CD4-positive, alpha-beta memory T cell (primary cell): ENCODE results near the gene VWA2. TPM values are rescaled to one million over a fixed set of nuclear protein-coding genes. Genes with fewer than 3 reads are reported as not detected.

Experiments
- CTCF ChIA-PET: fragments of 350-600 bp; sonication (Branson Sonifier 250); formaldehyde crosslinking; loops from one replicate; lab custom pipeline; 2021; ENCODE audit warnings: inconsistent platforms; ENCODE audit not compliant: partially characterized antibody; lab: Charles Lee
- POLR2A ChIA-PET: fragments of 350-600 bp; sonication (Branson Sonifier 250); formaldehyde crosslinking; loops from one replicate; lab custom pipeline; 2021; ENCODE audit not compliant: partially characterized antibody; lab: Charles Lee
- DNase-seq, 5 donors: peaks; one replicate each; pipeline versions ENCODE4 v3.0.0 to v3.0.0-alpha.2; 2020 to 2022; ENCODE audit warnings: mixed read lengths in 1 of 5
- H3K27ac ChIP-seq: one replicate; pipeline ENCODE4 v1.7.0; 2013; ENCODE audit warnings: low read depth, low read length
- H3K27me3 ChIP-seq: 2 replicates; pipeline ENCODE4 v1.7.0; 2013; ENCODE audit warnings: mild to moderate bottlenecking, low read length, moderate library complexity; ENCODE audit not compliant: insufficient read depth
- H3K36me3 ChIP-seq: 2 replicates; pipeline ENCODE4 v1.7.0; 2013; ENCODE audit warnings: mild to moderate bottlenecking, low read length, moderate library complexity; ENCODE audit not compliant: insufficient read depth
- H3K4me1 ChIP-seq: 2 replicates; pipeline ENCODE4 v1.7.0; 2013; ENCODE audit warnings: mild to moderate bottlenecking, low read length, moderate library complexity; ENCODE audit not compliant: insufficient read depth
- H3K4me3 ChIP-seq, 2 donors: one replicate each; pipeline ENCODE4 v1.7.0; 2013; ENCODE audit warnings: low read length in 2 of 2, mild to moderate bottlenecking in 1 of 2
- H3K9me3 ChIP-seq, 2 donors: one replicate each; pipeline ENCODE4 v1.7.0; 2013; ENCODE audit warnings: low read length in 2 of 2, control low read depth in 1 of 2; ENCODE audit not compliant: control insufficient read depth in 1 of 2
- H3K27ac Mint-ChIP-seq, 7 donors: one replicate each; pipeline ENCODE4 v1.8.0; 2020 to 2021; ENCODE audit warnings: mixed read lengths in 7 of 7, mild to moderate bottlenecking in 6 of 7, inconsistent platforms in 3 of 7, moderate library complexity in 3 of 7
- H3K27me3 Mint-ChIP-seq, 2 donors: one replicate each; pipeline ENCODE4 v1.8.0; 2020 to 2021; ENCODE audit warnings: mixed read lengths in 2 of 2
- H3K36me3 Mint-ChIP-seq, 2 donors: one replicate each; pipeline ENCODE4 v1.8.0; 2020 to 2021; ENCODE audit warnings: mixed read lengths in 2 of 2, inconsistent platforms in 1 of 2, mild to moderate bottlenecking in 1 of 2
- H3K4me1 Mint-ChIP-seq, 4 donors: one replicate each; pipeline ENCODE4 v1.8.0; 2020 to 2021; ENCODE audit warnings: mixed read lengths in 4 of 4, mild to moderate bottlenecking in 1 of 4
- H3K4me3 Mint-ChIP-seq, 8 donors: one replicate each; pipeline ENCODE4 v1.8.0; 2020 to 2021; ENCODE audit warnings: mixed read lengths in 8 of 8, mild to moderate bottlenecking in 7 of 8, moderate library complexity in 6 of 8, inconsistent platforms in 3 of 8
- H3K9me3 Mint-ChIP-seq, 8 donors: one replicate each; pipeline ENCODE4 v1.8.0; 2020 to 2021; ENCODE audit warnings: mixed read lengths in 8 of 8, mild to moderate bottlenecking in 5 of 8, inconsistent platforms in 3 of 8, moderate library complexity in 1 of 8
- intact Hi-C: fragments of 100-400 bp; cut with micrococcal nuclease; formaldehyde crosslinking; loops from one replicate; pipeline ENCODE4 v1.15.1; 2023
- polyA plus RNA-seq, 2 donors: library from polyadenylated mRNA; unstranded; fragments of 300-500 nt; fragmentation: Illumina TruSeq; gene quantifications; one replicate each; pipeline ENCODE4 v1.2.3, GENCODE V29; 2021
- total RNA-seq, 2 experiments: library from RNA; stranded (reverse); gene quantifications; one replicate each; pipeline ENCODE4 v1.2.3, GENCODE V29; 2021

The VWA2 gene
- total and polyA plus RNA-seq, 4 experiments from 2014 or later, result not detected

GRCh38 chr10:114232561-114233176 is 6.4 kb upstream of the VWA2 start:
- DNase-seq, result no peak
- no peak overlapping the region for H3K27ac ChIP-seq
- ChIA-PET POLR2A (no interaction called here), CTCF (interaction anchor here (0.7 kb wide), 1 partner anchor 323 kb away, joined by 3 read pairs; no protein-coding TSS in a partner anchor)
- no peaks in the 10 kb centered on the region for H3K36me3 ChIP-seq
- no peak overlapping the region for H3K4me3 ChIP-seq
- Mint-ChIP-seq H3K4me3 (no peak overlapping the region), H3K27ac (no peak overlapping the region), H3K36me3 (no peaks in the 10 kb centered on the region), H3K4me1 (no peaks in the 10 kb centered on the region), H3K9me3 (no peaks in the 10 kb centered on the region), H3K27me3 (peaks cover 22 to 28% of the 10 kb centered on the region in 2 donors)
- H3K27me3 ChIP-seq, result peaks cover 12% of the 10 kb centered on the region
- H3K9me3 ChIP-seq, result no peaks in the 10 kb centered on the region
- no peaks in the 10 kb centered on the region for H3K4me1 ChIP-seq
- intact Hi-C loops, result no loop called here

DNA sequence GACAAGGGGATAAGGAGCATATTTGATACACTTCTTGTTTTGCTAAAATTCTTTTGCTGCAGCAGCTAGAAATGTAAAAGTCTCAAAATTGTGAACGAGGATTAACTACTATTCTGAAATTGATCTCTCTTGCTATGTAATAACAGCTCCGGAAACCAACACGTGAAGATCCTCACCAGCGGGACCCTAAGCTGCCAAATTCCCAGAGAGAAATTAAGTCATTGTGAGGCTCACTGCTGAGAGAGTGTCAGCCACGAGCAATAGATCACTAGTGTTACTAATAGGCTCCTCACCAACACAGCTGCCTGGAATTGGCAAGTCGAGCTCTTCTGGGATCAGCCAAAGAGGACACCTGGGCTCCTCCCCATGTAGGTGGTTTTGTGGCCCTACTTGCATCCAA is 5.6 kb upstream of the VWA2 start:
- H3K4me1 Mint-ChIP-seq, result no peaks in the 10 kb centered on the region
- H3K4me3 ChIP-seq, result no peak overlapping the region
- ChIA-PET POLR2A (no interaction called here), CTCF (no interaction called here)
- no peaks in the 10 kb centered on the region for H3K36me3 Mint-ChIP-seq
- peaks cover 24 to 30% of the 10 kb centered on the region in 2 donors for H3K27me3 Mint-ChIP-seq
- peaks cover 16% of the 10 kb centered on the region for H3K27me3 ChIP-seq
- H3K36me3 ChIP-seq, result no peaks in the 10 kb centered on the region
- no peak overlapping the region for H3K27ac ChIP-seq
- no peaks in the 10 kb centered on the region for H3K4me1 ChIP-seq
- no peak for DNase-seq
- no peaks in the 10 kb centered on the region for H3K9me3 ChIP-seq
- intact Hi-C loops, result no loop called here
- no peaks in the 10 kb centered on the region for H3K9me3 Mint-ChIP-seq
- no peak overlapping the region for H3K27ac Mint-ChIP-seq
- no peak overlapping the region for H3K4me3 Mint-ChIP-seq

DNA sequence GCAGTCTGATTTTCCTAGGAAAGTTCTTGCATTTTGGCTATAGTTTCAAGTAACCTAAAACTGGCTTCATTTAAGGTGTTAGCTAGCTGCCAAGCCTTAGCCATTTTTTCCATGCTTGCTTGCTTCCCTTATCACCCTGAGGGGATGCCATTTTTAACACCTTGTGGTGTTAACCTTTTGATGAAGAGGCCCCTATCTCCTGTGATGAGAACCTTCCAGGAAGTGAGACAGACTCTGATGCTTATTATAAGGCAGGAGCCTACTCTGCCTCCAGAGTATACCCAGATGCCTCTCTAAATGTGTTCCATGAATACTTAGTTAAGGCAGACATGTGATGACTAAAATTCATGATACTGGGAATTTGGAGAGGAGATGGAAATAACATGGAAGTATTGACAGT is 4.9 kb upstream of the VWA2 start:
- H3K9me3 Mint-ChIP-seq, result no peaks in the 10 kb centered on the region
- peaks cover 0 to 4% (median 3%) of the 10 kb centered on the region in 4 donors for H3K4me1 Mint-ChIP-seq

GRCh38 chr10:114239994-114240345 is 916 bp downstream of the VWA2 start:
- DNase-seq, result no peak
- POLR2A ChIA-PET, result no interaction called here
- peaks cover 44 to 53% of the 10 kb centered on the region in 2 donors for H3K27me3 Mint-ChIP-seq
- Histone ChIP-seq H3K27me3 (peaks cover 26% of the 10 kb centered on the region), H3K9me3 (no peaks in the 10 kb centered on the region), H3K36me3 (no peaks in the 10 kb centered on the region), H3K27ac (no peak overlapping the region), H3K4me1 (no peaks in the 10 kb centered on the region), H3K4me3 (no peak overlapping the region)
- H3K36me3 Mint-ChIP-seq, result no peaks in the 10 kb centered on the region
- H3K4me3 Mint-ChIP-seq, result peak overlapping the region in 2 of 8 donors; percentile 1 to 31
- peaks cover 0 to 10% (median 7%) of the 10 kb centered on the region in 4 donors for H3K4me1 Mint-ChIP-seq
- intact Hi-C loops, result loop anchor here (5.0 kb wide), 1 partner anchor 443 kb away; no protein-coding TSS in a partner anchor
- CTCF ChIA-PET, result interaction anchor here (1.2 kb wide), 1 partner anchor 64 kb away, joined by 3 read pairs; no protein-coding TSS in a partner anchor
- H3K27ac Mint-ChIP-seq, result no peak overlapping the region
- no peaks in the 10 kb centered on the region for H3K9me3 Mint-ChIP-seq

More for the DNA sequence above, 4.9 kb upstream of the VWA2 start:
- Mint-ChIP-seq H3K36me3 (no peaks in the 10 kb centered on the region), H3K4me3 (no peak overlapping the region), H3K27ac (no peak overlapping the region), H3K27me3 (peaks cover 25 to 32% of the 10 kb centered on the region in 2 donors)
- DNase-seq, result no peak
- Histone ChIP-seq H3K4me1 (no peaks in the 10 kb centered on the region), H3K4me3 (no peak overlapping the region), H3K36me3 (no peaks in the 10 kb centered on the region), H3K9me3 (no peaks in the 10 kb centered on the region), H3K27me3 (peaks cover 22% of the 10 kb centered on the region), H3K27ac (no peak overlapping the region)
- ChIA-PET POLR2A (no interaction called here), CTCF (no interaction called here)
- intact Hi-C loops, result no loop called here

DNA sequence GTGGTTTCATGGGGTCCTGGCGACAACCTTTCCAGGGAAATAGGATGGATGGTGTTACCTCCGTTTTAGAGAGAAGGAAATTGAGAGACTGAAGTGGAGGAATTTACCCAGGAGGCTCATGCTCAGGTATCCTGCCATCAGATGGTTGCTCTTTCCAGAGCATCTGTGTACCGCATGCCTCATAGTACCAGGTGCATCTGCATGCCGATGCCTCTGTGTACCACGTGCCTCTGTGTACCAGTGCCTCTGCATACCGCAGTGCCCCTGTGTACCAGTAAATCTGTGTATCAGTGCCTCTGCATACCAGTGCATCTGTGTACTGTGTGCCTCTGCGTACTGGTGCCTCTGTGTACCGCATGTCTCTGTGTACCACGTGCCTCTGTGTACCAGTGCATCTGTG is 3.2 kb downstream of the VWA2 start:
- Histone ChIP-seq H3K36me3 (no peaks in the 10 kb centered on the region), H3K27me3 (peaks cover 16% of the 10 kb centered on the region), H3K27ac (no peak overlapping the region), H3K9me3 (no peaks in the 10 kb centered on the region), H3K4me3 (no peak overlapping the region), H3K4me1 (no peaks in the 10 kb centered on the region)
- Mint-ChIP-seq H3K36me3 (no peaks in the 10 kb centered on the region), H3K4me3 (no peak overlapping the region), H3K27me3 (peaks cover 39 to 44% of the 10 kb centered on the region in 2 donors), H3K4me1 (peaks cover 0 to 10% (median 8%) of the 10 kb centered on the region in 4 donors), H3K9me3 (no peaks in the 10 kb centered on the region), H3K27ac (no peak overlapping the region)
- DNase-seq, result no peak
- intact Hi-C loops, result no loop called here
- ChIA-PET POLR2A (no interaction called here), CTCF (no interaction called here)

DNA sequence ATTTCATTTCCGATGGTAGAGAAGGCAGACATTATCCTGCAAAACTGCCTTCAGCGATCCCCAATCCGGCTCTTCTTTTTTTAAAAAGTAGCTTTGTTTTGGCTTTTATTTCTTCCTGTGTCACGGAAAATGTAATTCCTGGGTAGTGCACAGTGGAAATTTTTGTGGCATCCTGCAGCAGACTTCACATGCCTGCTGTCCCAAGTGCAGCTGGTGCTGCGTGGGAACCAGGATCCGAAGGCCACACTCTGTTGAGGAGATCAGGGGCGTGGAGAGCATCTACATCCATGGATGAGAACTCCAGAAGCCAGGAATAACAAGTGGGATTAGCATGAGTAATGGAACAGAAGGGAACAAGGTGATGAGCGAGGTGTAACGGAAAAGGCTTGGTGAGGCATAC is 4.6 kb downstream of the VWA2 start:
- H3K9me3 ChIP-seq, result no peaks in the 10 kb centered on the region
- ChIA-PET CTCF (no interaction called here), POLR2A (no interaction called here)
- H3K27me3 Mint-ChIP-seq, result peaks cover 33 to 38% of the 10 kb centered on the region in 2 donors
- H3K4me1 ChIP-seq, result no peaks in the 10 kb centered on the region
- no peak overlapping the region for H3K4me3 Mint-ChIP-seq
- H3K9me3 Mint-ChIP-seq, result no peaks in the 10 kb centered on the region
- H3K36me3 ChIP-seq, result no peaks in the 10 kb centered on the region
- H3K27ac Mint-ChIP-seq, result no peak overlapping the region
- peaks cover 0 to 10% (median 8%) of the 10 kb centered on the region in 4 donors for H3K4me1 Mint-ChIP-seq
- no peak for DNase-seq
- no peak overlapping the region for H3K4me3 ChIP-seq
- peaks cover 10% of the 10 kb centered on the region for H3K27me3 ChIP-seq
- intact Hi-C loops, result no loop called here
- H3K36me3 Mint-ChIP-seq, result no peaks in the 10 kb centered on the region
- H3K27ac ChIP-seq, result no peak overlapping the region

- intact Hi-C loops, result no loop called here
- H3K36me3 ChIP-seq, result no peaks in the 10 kb centered on the region
- no peaks in the 10 kb centered on the region for H3K9me3 ChIP-seq
- H3K27ac Mint-ChIP-seq, result no peak overlapping the region
- peaks cover 0 to 6% (median 5%) of the 10 kb centered on the region in 4 donors for H3K4me1 Mint-ChIP-seq
- DNase-seq, result no peak
- no peak overlapping the region for H3K4me3 ChIP-seq
- H3K27me3 ChIP-seq, result peaks cover 5% of the 10 kb centered on the region
- no peaks in the 10 kb centered on the region for H3K9me3 Mint-ChIP-seq
- no peaks in the 10 kb centered on the region for H3K4me1 ChIP-seq
- ChIA-PET CTCF (no interaction called here), POLR2A (no interaction called here)
- H3K4me3 Mint-ChIP-seq, result no peak overlapping the region
- H3K27ac ChIP-seq, result no peak overlapping the region
- peaks cover 31 to 35% of the 10 kb centered on the region in 2 donors for H3K27me3 Mint-ChIP-seq
- H3K36me3 Mint-ChIP-seq, result no peaks in the 10 kb centered on the region
These were observed 5.1 kb downstream of the VWA2 start for GRCh38 chr10:114244126-114244525.
